H9 (cell line): ENCODE results near the gene PARD3. TPM values are rescaled to one million over a fixed set of nuclear protein-coding genes. Genes with fewer than 3 reads are reported as not detected.

ENCODE experiments used
- DNase-seq: peaks from one replicate; pipeline ENCODE4 v3.0.0-alpha.2; 2017
- H2AFZ ChIP-seq: one replicate; pipeline ENCODE4 v1.6.1; 2013; ENCODE audit warnings: mild to moderate bottlenecking, low read length, control low read depth, moderate library complexity
- H2AK5ac ChIP-seq: 2 replicates; pipeline ENCODE4 v1.6.1; 2013; ENCODE audit warnings: low read length, control low read depth, mixed read lengths; ENCODE audit not compliant: insufficient read length
- H2BK120ac ChIP-seq: one replicate; pipeline ENCODE4 v1.6.1; 2013; ENCODE audit warnings: low read depth, mild to moderate bottlenecking, low read length, control low read depth, inconsistent platforms; ENCODE audit not compliant: poor library complexity, severe bottlenecking
- H2BK12ac ChIP-seq: 2 replicates; pipeline ENCODE4 v1.6.1; 2013; ENCODE audit warnings: low read length, control low read depth, mixed read lengths, low read depth; ENCODE audit not compliant: insufficient read length
- H2BK15ac ChIP-seq: 2 replicates; pipeline ENCODE4 v1.6.1; 2013; ENCODE audit warnings: low read depth, low read length, control low read depth
- H2BK20ac ChIP-seq: one replicate; pipeline ENCODE4 v1.6.1; 2013; ENCODE audit warnings: low read depth, mild to moderate bottlenecking, low read length, control low read depth, inconsistent platforms; ENCODE audit not compliant: poor library complexity, severe bottlenecking
- H2BK5ac ChIP-seq: 2 replicates; pipeline ENCODE4 v1.6.1; 2013; ENCODE audit warnings: low read length, control low read depth, mixed read lengths; ENCODE audit not compliant: insufficient read length
- H3K14ac ChIP-seq: 2 replicates; pipeline ENCODE4 v1.6.1; 2013; ENCODE audit warnings: low read length, control low read depth; ENCODE audit not compliant: insufficient read depth
- H3K18ac ChIP-seq: 2 replicates; pipeline ENCODE4 v1.6.1; 2013; ENCODE audit warnings: low read depth, mild to moderate bottlenecking, mixed read lengths, low read length, control low read depth; ENCODE audit not compliant: insufficient read length
- H3K23ac ChIP-seq: 2 replicates; pipeline ENCODE4 v1.6.1; 2013; ENCODE audit warnings: low read length, control low read depth, mixed read lengths, low read depth; ENCODE audit not compliant: insufficient read length
- H3K23me2 ChIP-seq: 2 replicates; pipeline ENCODE4 v1.6.1; 2013; ENCODE audit warnings: low read depth, mild to moderate bottlenecking, mixed read lengths, low read length, control low read depth; ENCODE audit not compliant: insufficient read length, poor library complexity, severe bottlenecking
- H3K27ac ChIP-seq: 2 replicates; pipeline ENCODE4 v1.5.1; 2013; ENCODE audit warnings: low read length, control low read depth, mixed read lengths, low read depth; ENCODE audit not compliant: insufficient read length
- H3K27me3 ChIP-seq: 2 replicates; pipeline ENCODE4 v1.6.1; 2013; ENCODE audit warnings: low read length, control low read depth, inconsistent platforms; ENCODE audit not compliant: insufficient read depth
- H3K4ac ChIP-seq: 2 replicates; pipeline ENCODE4 v1.6.1; 2013; ENCODE audit warnings: low read depth, mild to moderate bottlenecking, control low read depth, inconsistent platforms, low read length, moderate library complexity
- H3K4me1 ChIP-seq: 2 replicates; pipeline ENCODE4 v1.6.1; 2013; ENCODE audit warnings: low read length, control low read depth, inconsistent platforms; ENCODE audit not compliant: insufficient read depth
- H3K4me2 ChIP-seq: 2 replicates; pipeline ENCODE4 v1.6.1; 2013; ENCODE audit warnings: low read length, control low read depth, mixed read lengths; ENCODE audit not compliant: insufficient read length, insufficient read depth
- H3K56ac ChIP-seq: 2 replicates; pipeline ENCODE4 v1.6.1; 2013; ENCODE audit warnings: low read depth, mild to moderate bottlenecking, mixed read lengths, low read length, control low read depth; ENCODE audit not compliant: insufficient read length
- H3K79me1 ChIP-seq: 2 replicates; pipeline ENCODE4 v1.6.1; 2013; ENCODE audit warnings: low read depth, mild to moderate bottlenecking, moderate library complexity, low read length, control low read depth, inconsistent platforms; ENCODE audit not compliant: insufficient read depth, poor library complexity, severe bottlenecking
- H3K79me2 ChIP-seq: 2 replicates; pipeline ENCODE4 v1.6.1; 2013; ENCODE audit warnings: low read length, control low read depth, inconsistent platforms; ENCODE audit not compliant: insufficient read depth
- H3K9ac ChIP-seq: 2 replicates; pipeline ENCODE4 v1.6.1; 2013; ENCODE audit warnings: low read length, control low read depth, mixed read lengths; ENCODE audit not compliant: insufficient read length; ENCODE audit errors: extremely low read depth
- H3K9me3 ChIP-seq: one replicate; pipeline ENCODE4 v1.6.1; 2013; ENCODE audit warnings: low read depth, low read length, inconsistent platforms; ENCODE audit not compliant: control insufficient read depth
- H3T11ph ChIP-seq: one replicate; pipeline ENCODE4 v1.6.1; 2013; ENCODE audit warnings: mild to moderate bottlenecking, low read length, control low read depth, inconsistent platforms
- H4K20me1 ChIP-seq: one replicate; pipeline ENCODE4 v1.6.1; 2013; ENCODE audit not compliant: control insufficient read depth, insufficient read length, insufficient read depth
- H4K5ac ChIP-seq: 2 replicates; pipeline ENCODE4 v1.6.1; 2013; ENCODE audit warnings: low read depth, mild to moderate bottlenecking, mixed read lengths, low read length, control low read depth; ENCODE audit not compliant: insufficient read length
- H4K8ac ChIP-seq: replicated peaks from 2 replicates; pipeline ENCODE4 v1.6.1; 2013; ENCODE audit warnings: low read length, control low read depth, mixed read lengths, low read depth; ENCODE audit not compliant: insufficient read length
- H4K91ac ChIP-seq: 2 replicates; pipeline ENCODE4 v1.6.1; 2013; ENCODE audit warnings: low read depth, mild to moderate bottlenecking, moderate library complexity, mixed read lengths, low read length, control low read depth; ENCODE audit not compliant: insufficient read length
- H3K27ac Mint-ChIP-seq, 3 experiments: 2 replicates in 2 of 3; 3 replicates in 1 of 3; pipeline ENCODE4 v1.8.0; 2020 to 2021; ENCODE audit warnings: mixed read lengths in 3 of 3, mild to moderate bottlenecking in 1 of 3, moderate library complexity in 1 of 3
- H3K27me3 Mint-ChIP-seq: 2 replicates; pipeline ENCODE4 v1.8.0; 2021; ENCODE audit warnings: low read depth, mild to moderate bottlenecking, moderate library complexity, mixed read lengths
- H3K36me3 Mint-ChIP-seq, 3 experiments: 2 replicates in 2 of 3; 3 replicates in 1 of 3; pipeline ENCODE4 v1.8.0; 2020 to 2021; ENCODE audit warnings: low read depth in 3 of 3, mixed read lengths in 3 of 3; ENCODE audit not compliant: insufficient read depth in 1 of 3
- H3K4me1 Mint-ChIP-seq, 2 experiments: 2 replicates each; pipeline ENCODE4 v1.8.0; 2020; ENCODE audit warnings: mixed read lengths in 2 of 2
- H3K4me3 Mint-ChIP-seq, 2 experiments: 2 replicates in 1 of 2; 3 replicates in 1 of 2; pipeline ENCODE4 v1.8.0; 2020 to 2021; ENCODE audit warnings: mild to moderate bottlenecking in 2 of 2, mixed read lengths in 2 of 2, moderate library complexity in 1 of 2
- H3K9me3 Mint-ChIP-seq, 2 experiments: 2 replicates in 1 of 2; 3 replicates in 1 of 2; pipeline ENCODE4 v1.8.0; 2020; ENCODE audit warnings: mild to moderate bottlenecking in 2 of 2, mixed read lengths in 2 of 2, moderate library complexity in 1 of 2
- CTCF ChIP-seq: fragments of 200-600 bp; sonication (generic); conservative IDR thresholded peaks from 3 replicates; pipeline ENCODE4 v1.8.0; 2021; ENCODE audit warnings: antibody characterized with exemption, mild to moderate bottlenecking
- WGBS: extraction: QIAGEN DNeasy Blood & Tissue Kit; methylation state at CpG from one replicate; pipeline ENCODE4 v1.1.7; 2013; ENCODE audit warnings: missing lambda C conversion rate, low lambda C conversion rate, mixed read lengths; ENCODE audit not compliant: insufficient read length; ENCODE audit errors: extremely low coverage; 5-methylcytosine and 5-hydroxymethylcytosine counted together
- total RNA-seq: library from RNA; stranded (reverse); gene quantifications from 2 replicates; pipeline ENCODE4 v1.2.1, GENCODE V29; 2021

Gene PARD3
- total RNA-seq, 1 experiment from 2014 or later, result 44.7 TPM

GRCh38 chr10:34609287-34609940 is 205.7 kb downstream of the PARD3 start:
- Histone ChIP-seq H3K56ac (no peak overlapping the region), H3K27me3 (no peaks in the 10 kb centered on the region), H2BK12ac (no peak overlapping the region), H3K27ac (no peak overlapping the region), H4K5ac (no peak overlapping the region), H3K79me2 (0 out of 2 replicates have a peak, but pooled peaks cover 2% of the 10 kb centered on the region), H2AK5ac (no peak overlapping the region), H3K9me3 (no peaks in the 10 kb centered on the region), H3K23ac (no peak overlapping the region), H4K20me1 (no peaks in the 10 kb centered on the region), H3K9ac (no peak overlapping the region), H3T11ph (no peak overlapping the region), H2BK120ac (no peak overlapping the region), H2AFZ (no peak overlapping the region), H2BK5ac (no peak overlapping the region), H4K91ac (no peak overlapping the region), H2BK15ac (no peak overlapping the region), H3K18ac (no peak overlapping the region), H3K4me1 (no peaks in the 10 kb centered on the region; the same call in 1 of the 2 replicates), H3K23me2 (no peaks in the 10 kb centered on the region), H3K14ac (no peak overlapping the region), H3K4ac (no peak overlapping the region), H3K4me2 (no peak overlapping the region), H3K79me1 (peaks cover 2% of the 10 kb centered on the region), H4K8ac (no peak overlapping the region), H2BK20ac (no peak overlapping the region)
- peaks cover 16 to 17% of the 10 kb centered on the region in 2 experiments for H3K4me1 Mint-ChIP-seq
- no peaks in the 10 kb centered on the region for H3K27me3 Mint-ChIP-seq
- no peaks in the 10 kb centered on the region for H3K36me3 Mint-ChIP-seq
- no CpG with 5 or more reads among the region's 9 CpGs for WGBS
- TF ChIP-seq CTCF, result no peak
- H3K4me3 Mint-ChIP-seq, result no peak overlapping the region; a peak in 1 of 5 replicates
- no peaks in the 10 kb centered on the region for H3K9me3 Mint-ChIP-seq
- no peak for DNase-seq
- peak overlapping the region in 2 of 3 experiments; percentile 27 to 77; a peak in 2 of 7 replicates for H3K27ac Mint-ChIP-seq
